ENCODE data around the gene CARD14.
"Not testable (repeated sequence)": the region's sequence is repeated elsewhere in the genome, so short reads cannot be mapped to it uniquely, and the experiment has no call there.

Gene CARD14

DNA sequence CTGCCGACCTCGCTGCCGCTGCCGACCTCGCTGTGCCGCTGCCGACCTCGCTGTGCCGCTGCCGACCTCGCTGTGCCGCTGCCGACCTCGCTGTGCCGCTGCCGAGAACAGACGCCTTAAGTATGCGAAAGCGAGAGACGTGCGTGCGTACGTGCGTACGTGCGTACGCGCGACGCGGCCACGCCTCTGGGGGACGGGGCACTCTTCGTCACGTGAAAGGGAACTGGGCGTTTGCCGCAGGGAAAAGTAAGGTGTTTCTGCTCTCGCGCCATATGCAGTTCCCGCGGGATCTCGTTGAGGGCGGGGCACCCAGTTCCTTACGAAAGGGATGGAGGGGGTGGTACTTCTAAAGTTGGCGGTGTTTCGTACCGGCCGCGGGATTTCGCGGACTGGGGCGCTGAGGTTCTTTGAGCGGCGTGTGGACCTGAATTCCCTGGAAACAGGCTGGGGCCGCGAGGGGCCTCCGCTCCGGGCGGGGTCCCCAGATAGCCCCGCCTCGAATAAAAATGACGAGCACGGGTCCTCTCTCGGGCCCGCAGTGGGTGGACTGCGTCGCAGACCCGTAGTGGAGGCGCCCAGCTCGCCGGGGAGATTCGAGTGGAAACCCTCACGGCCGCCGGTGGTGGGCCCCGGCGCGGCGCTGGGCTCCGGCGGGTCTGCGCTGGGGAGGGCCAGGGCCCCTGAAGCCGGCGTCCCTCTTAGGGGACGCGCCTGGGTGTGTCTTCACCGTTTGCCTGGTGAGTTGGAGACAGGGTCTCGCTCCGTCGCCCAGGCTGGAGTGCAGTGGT, 22.6 kb upstream of the CARD14 start, which contains the start of gene EIF4A3:
EIF4A3 (minus strand) TSS at position 94 of the 788 bp plus-strand sequence. CDS start 167 bp downstream, outside the sequence.
- H3K4me3 ChIP-seq (ENCODE audit: low read depth, low read length): peak within 1 kb of the TSS; percentile 95
- TF ChIP-seq, protein P1, sequence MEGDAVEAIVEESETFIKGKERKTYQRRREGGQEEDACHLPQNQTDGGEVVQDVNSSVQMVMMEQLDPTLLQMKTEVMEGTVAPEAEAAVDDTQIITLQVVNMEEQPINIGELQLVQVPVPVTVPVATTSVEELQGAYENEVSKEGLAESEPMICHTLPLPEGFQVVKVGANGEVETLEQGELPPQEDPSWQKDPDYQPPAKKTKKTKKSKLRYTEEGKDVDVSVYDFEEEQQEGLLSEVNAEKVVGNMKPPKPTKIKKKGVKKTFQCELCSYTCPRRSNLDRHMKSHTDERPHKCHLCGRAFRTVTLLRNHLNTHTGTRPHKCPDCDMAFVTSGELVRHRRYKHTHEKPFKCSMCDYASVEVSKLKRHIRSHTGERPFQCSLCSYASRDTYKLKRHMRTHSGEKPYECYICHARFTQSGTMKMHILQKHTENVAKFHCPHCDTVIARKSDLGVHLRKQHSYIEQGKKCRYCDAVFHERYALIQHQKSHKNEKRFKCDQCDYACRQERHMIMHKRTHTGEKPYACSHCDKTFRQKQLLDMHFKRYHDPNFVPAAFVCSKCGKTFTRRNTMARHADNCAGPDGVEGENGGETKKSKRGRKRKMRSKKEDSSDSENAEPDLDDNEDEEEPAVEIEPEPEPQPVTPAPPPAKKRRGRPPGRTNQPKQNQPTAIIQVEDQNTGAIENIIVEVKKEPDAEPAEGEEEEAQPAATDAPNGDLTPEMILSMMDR (IDR thresholded peaks at IDR 0.05; ENCODE audit: low read depth, low read length, missing control alignments): no peak
- DNase-seq (ENCODE audit: low read depth): peak; percentile 98
- in situ Hi-C loops (cut with HindIII; ENCODE audit: low sequenced_read_pairs): no loop called here

- in situ Hi-C loops (cut with HindIII; ENCODE audit: low sequenced_read_pairs): no loop called here
- H3K4me3 ChIP-seq (ENCODE audit: low read depth, low read length): no peak overlapping the region
- no peak for DNase-seq (ENCODE audit: low read depth)
- TF ChIP-seq, protein P1 (IDR thresholded peaks at IDR 0.05; ENCODE audit: low read depth, low read length, missing control alignments): no peak
Measured at GRCh38 chr17:80151333-80151732, 18.5 kb upstream of the CARD14 start.

- in situ Hi-C loops (cut with HindIII; ENCODE audit: low sequenced_read_pairs): no loop called here
- H3K4me3 ChIP-seq (ENCODE audit: low read depth, low read length): no peak overlapping the region
Measured at GRCh38 chr17:80152081-80152702, 17.6 kb upstream of the CARD14 start.

DNA sequence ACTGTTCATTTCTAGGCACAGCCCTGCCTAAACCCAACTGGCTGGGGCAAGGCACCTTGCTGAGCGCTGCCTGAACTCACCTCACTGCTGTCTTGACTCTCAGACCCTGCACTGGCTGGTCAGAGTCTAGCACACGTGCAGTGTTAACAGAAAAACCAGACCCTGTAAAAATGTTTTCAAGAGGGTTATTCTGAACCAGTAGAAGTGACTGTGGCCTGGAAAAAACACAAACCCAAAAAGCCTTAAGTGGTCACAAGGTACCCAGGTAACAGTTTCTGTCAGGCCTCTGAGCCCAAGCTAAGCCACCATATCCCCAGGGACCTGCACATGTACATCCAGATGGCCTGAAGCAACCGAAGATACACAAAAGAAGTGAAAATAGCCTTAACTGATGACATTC, 16.8 kb upstream of the CARD14 start:
- in situ Hi-C loops (cut with HindIII; ENCODE audit: low sequenced_read_pairs): no loop called here
- H3K4me3 ChIP-seq (ENCODE audit: low read depth, low read length): no peak overlapping the region
- no peak for DNase-seq (ENCODE audit: low read depth)
- TF ChIP-seq, protein P1 (IDR thresholded peaks at IDR 0.05; ENCODE audit: low read depth, low read length, missing control alignments): no peak

More at GRCh38 chr17:80152081-80152702, 17.6 kb upstream of the CARD14 start:
- TF ChIP-seq, protein P1 (IDR thresholded peaks at IDR 0.05; ENCODE audit: low read depth, low read length, missing control alignments): no peak
- no peak for DNase-seq (ENCODE audit: low read depth)

GRCh38 chr17:80154166-80154565, 15.7 kb upstream of the CARD14 start:
- H3K4me3 ChIP-seq (ENCODE audit: low read depth, low read length): no peak overlapping the region
- TF ChIP-seq, protein P1 (IDR thresholded peaks at IDR 0.05; ENCODE audit: low read depth, low read length, missing control alignments): no peak
- no peak for DNase-seq (ENCODE audit: low read depth)
- in situ Hi-C loops (cut with HindIII; ENCODE audit: low sequenced_read_pairs): no loop called here

DNA sequence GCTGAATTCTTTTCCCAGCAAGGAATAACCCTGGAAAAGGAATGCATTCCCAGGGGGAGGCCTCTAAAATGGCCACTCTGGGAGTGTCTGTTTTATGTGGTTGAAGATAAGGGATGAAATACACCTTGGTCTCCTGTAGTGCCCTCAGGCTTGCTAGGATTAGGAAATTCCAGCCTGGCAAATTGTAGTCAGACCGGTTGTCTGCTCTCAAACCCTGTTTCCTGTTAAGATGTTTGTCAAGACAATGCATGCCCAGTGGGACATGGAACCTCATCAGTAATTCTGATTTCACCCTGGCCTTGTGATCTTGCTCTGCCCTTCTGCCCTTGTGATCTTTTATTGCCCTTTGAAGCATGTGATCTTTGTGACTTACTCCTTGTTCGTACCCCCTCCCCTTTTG, 14.2 kb upstream of the CARD14 start:
- DNase-seq (ENCODE audit: low read depth); in situ Hi-C loops (cut with HindIII; ENCODE audit: low sequenced_read_pairs); H3K4me3 ChIP-seq (ENCODE audit: low read depth, low read length): not testable (repeated sequence)

GRCh38 chr17:80158846-80159245, 11.0 kb upstream of the CARD14 start:
- no peak for DNase-seq (ENCODE audit: low read depth)
- TF ChIP-seq, protein P1 (IDR thresholded peaks at IDR 0.05; ENCODE audit: low read depth, low read length, missing control alignments): no peak
- in situ Hi-C loops (cut with HindIII; ENCODE audit: low sequenced_read_pairs): no loop called here
- no peak overlapping the region for H3K4me3 ChIP-seq (ENCODE audit: low read depth, low read length)

Measured in astrocyte of the cerebellum (primary cell).